OCI-LY7 (cell line): ENCODE results near the gene EMC6.

Source experiments
- EZH2phosphoT487 ChIP-seq: fragments of 200-600 bp; sonication (generic); IDR thresholded peaks from 2 replicates; pipeline ENCODE4 v1.6.1; 2018; ENCODE audit warnings: low read depth, borderline replicate concordance, mild to moderate bottlenecking, mixed run types, antibody characterized with exemption, low read length, moderate library complexity, mixed read lengths
- TF ChIP-seq, protein P1 (sequence below): fragments of 200-600 bp; sonication (generic); conservative IDR thresholded peaks from 2 replicates; pipeline ENCODE4 v1.5.1; 2014; ENCODE audit warnings: mild to moderate bottlenecking, antibody characterized with exemption, low read length, moderate library complexity, mixed read lengths

- TF ChIP-seq, protein P1, sequence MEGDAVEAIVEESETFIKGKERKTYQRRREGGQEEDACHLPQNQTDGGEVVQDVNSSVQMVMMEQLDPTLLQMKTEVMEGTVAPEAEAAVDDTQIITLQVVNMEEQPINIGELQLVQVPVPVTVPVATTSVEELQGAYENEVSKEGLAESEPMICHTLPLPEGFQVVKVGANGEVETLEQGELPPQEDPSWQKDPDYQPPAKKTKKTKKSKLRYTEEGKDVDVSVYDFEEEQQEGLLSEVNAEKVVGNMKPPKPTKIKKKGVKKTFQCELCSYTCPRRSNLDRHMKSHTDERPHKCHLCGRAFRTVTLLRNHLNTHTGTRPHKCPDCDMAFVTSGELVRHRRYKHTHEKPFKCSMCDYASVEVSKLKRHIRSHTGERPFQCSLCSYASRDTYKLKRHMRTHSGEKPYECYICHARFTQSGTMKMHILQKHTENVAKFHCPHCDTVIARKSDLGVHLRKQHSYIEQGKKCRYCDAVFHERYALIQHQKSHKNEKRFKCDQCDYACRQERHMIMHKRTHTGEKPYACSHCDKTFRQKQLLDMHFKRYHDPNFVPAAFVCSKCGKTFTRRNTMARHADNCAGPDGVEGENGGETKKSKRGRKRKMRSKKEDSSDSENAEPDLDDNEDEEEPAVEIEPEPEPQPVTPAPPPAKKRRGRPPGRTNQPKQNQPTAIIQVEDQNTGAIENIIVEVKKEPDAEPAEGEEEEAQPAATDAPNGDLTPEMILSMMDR, result no peak
- TF ChIP-seq EZH2phosphoT487, result no peak
Observed at GRCh38 chr17:3669548-3669947, 936 bp downstream of the EMC6 start.
